Activated T-cell treated with anti-CD3 and anti-CD28 coated beads for 1 hour (primary cell): ENCODE results near the gene UGT2B10.

Source experiments
- DNase-seq: peaks from one replicate; pipeline ENCODE4 v3.0.0-alpha.2; 2020; ENCODE audit warnings: low read depth

Gene UGT2B10

DNA sequence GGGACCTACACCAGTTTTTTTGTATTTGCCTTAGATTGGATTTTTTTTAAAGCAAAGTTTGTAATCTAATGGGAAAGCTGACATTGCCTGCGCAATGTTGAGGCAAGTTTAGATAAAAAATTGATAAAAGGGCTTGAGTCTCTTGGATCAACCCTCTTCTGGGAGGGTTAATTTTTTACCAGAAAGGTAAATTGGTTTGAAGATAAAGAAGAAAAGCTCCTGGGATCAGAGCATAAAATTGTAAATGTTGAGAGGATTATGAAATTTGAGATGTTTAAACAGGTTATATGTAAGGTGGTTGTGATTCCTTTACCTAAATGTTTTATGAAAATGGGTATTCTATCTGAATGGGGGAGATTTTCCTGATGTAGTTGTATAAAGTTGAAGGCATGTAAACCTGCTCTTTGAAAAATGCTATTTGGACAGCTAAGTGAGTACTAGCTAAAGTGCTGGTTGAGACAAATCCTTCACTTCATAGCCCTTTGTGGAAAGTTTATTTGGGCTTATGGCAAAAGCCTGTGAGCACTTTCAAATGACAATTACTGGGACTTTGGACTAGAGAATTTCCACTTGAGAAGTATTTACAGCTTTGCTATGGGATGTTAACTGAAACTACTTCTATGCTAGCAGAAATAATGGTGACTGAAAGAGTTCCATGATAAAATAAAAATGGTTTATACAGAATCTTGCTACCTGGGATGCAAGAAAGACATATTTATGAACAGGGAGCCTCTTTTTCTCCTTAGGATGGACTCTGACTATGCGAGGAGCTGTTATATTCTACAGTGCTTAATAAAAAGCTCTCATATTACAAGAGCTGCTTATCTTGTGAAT is 56.2 kb downstream of the UGT2B10 start:
- DNase-seq = no peak

DNA sequence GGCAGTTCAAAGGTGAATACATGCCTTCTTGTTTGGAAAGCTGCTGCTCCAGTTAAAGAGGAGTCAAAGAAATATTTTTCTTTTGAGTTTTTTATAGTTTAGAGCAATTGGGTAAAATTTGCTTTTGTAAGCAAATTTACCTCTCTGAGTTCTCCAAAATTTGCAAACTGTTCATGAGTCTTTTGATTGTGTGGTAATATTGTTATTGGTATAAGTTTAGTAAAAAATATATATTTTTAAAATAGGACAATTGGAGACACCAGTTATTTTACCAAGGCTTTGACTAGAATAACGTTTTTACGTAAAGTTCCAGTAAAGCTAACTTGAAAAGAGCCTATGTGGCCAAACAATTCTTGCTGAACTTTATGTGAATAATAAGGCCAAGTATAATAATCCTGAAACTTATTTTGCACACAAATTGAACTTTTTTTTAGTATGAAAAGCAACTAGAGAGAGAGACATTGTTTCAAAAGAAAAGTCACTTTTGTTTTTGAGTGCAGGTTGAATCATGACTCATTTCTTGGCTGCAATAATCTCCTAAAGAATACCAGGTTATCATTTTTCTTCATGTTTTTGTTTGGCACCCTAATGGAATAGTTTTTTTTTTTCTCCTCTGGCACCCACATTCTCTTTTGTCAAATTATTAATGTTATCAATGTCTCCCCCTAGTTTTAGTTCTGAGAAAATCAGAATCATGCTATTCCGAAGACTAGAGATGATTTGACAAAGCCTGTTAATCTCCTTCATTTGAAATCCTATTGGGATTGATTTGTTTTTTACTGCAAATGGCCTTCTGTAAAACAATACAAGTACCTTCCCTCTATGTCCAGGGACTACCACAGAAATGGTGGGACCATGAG is 57.1 kb downstream of the UGT2B10 start:
- DNase-seq = no peak

DNA sequence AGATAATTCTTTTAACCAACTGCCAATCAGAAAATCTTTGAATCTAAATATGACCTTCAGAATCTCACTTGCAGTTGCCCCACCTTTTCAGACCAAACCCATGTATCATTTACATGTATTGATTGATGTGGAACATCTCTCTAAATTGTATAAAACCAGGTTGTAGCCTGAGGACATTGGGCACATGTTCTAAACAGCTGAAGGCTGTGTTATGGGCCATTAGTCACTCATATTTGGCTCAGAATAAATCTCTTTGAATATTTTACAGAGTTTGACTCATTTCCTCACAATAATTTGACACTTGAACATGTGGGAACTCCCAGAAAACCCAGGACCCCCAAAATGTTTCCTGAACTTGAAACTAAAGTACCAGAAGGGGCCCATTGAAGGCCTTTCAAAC is 58.7 kb downstream of the UGT2B10 start:
- DNase-seq = no peak

DNA sequence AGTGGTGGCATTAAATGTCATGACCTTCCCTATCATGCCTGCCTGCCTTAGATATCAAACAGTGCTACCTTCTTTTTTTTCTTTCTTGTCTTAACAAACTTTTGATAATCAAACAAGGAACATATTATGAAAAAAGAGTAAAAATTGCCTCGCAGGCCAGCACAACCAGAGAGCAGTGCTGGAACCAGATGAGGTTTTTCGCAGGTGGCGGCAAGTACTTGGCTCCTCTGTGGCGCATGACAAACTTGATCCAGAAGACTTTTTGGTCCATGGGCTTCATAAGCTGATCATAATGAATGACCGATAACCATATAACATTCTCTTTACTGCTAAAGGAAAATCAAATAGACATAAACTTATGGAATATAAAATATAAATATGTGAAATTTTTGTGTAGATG is 61.8 kb downstream of the UGT2B10 start:
- DNase-seq = no peak

DNA sequence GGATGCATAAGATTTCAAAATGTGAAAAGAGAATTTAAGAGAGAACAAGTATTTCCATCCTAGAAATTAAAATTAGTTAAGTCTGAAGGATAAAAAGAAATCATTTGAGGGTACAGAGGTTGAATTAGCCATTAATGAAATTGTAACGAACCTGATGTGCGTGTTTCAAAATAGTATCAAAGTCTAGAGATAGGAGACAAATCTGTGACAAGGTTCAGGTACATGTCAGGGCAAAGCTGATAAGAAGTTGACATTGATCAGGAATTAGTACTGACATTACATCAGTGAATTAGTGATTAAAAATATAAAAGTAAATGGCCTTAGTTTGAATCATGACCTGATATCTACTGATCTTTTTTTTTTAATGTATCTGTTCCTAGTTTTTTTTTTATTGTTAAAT is 62.3 kb downstream of the UGT2B10 start:
- DNase-seq = no peak
